ENCODE data around the gene LAT. TPM values are rescaled to one million over a fixed set of nuclear protein-coding genes. Genes with fewer than 3 reads are reported as not detected.

Gene LAT
- total RNA-seq, 1 donor from 2014 or later: 7.9 TPM

DNA sequence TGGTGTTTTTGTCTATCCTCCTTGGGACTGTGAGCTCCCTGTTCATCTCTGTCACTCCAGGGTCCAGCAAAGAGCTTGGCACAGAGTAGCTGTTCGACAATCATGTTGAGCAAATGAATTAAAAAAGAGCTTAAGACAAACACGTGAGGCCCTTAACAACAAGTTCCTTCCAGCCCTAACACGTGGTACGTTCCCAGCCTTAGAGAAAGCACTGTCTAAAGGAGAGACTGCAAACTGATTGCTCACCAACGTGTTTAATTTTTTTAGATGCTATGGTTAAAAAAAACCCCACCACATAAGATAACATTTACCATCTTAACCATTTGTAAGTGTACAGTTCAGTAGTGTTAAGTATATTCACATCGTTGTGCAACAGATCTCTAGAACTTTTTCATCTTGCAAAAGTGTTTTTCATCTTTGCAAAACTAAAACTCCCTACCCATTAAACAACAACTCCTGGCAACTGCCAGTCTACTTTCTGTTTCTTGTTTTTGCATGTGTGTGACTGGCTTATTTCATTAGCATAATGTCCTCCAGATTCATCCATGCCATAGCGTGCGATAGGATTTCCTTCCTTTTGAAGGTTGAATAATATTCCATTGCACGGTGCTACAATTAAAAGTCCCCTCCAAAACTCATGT is 28.2 kb downstream of the LAT start:
- H3K36me3 Mint-ChIP-seq: no peaks in the 10 kb centered on the region
- no peaks in the 10 kb centered on the region for H3K9me3 Mint-ChIP-seq
- H3K27me3 Mint-ChIP-seq (ENCODE audit: low read depth): peaks cover 7% of the 10 kb centered on the region
- no peaks in the 10 kb centered on the region for H3K4me1 Mint-ChIP-seq
- no peak overlapping the region for H3K4me3 Mint-ChIP-seq
- TF ChIP-seq CTCF (IDR thresholded peaks at IDR 0.05; ENCODE audit: unreplicated experiment): no peak
- no peak for DNase-seq (ENCODE audit: low spot score in 2 of 2, unreplicated experiment in 2 of 2)
- no peak overlapping the region for H3K27ac Mint-ChIP-seq

DNA sequence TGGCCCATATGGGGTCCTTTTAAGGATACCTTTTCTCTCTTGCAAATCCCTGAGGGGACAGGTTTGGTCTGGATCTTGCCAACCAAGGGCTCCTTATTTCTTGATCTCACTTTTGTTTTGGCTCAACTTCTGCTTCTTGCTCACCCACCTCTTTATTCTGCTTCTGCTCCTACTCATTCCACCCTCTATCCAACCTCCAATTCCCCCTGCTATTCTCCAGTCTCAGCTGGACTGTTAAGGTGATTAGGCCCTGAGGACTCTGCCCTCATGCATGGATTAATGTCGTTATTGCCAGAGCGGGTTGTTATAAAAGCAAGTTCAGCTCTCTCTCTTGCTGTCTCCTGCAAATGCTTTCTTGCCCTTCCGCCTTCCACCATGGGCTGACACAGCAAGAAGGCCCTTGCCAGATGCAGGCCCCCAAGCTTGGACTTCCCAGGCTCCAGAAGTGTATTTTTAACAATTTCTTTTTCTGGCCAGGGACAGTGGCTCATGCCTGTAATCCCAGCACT is 29.8 kb downstream of the LAT start:
- no peak for TF ChIP-seq CTCF (IDR thresholded peaks at IDR 0.05; ENCODE audit: unreplicated experiment)
- no peaks in the 10 kb centered on the region for H3K36me3 Mint-ChIP-seq
- H3K4me3 Mint-ChIP-seq: no peak overlapping the region
- no peak overlapping the region for H3K27ac Mint-ChIP-seq
- no peak for DNase-seq (ENCODE audit: low spot score in 2 of 2, unreplicated experiment in 2 of 2)
- no peaks in the 10 kb centered on the region for H3K4me1 Mint-ChIP-seq
- H3K27me3 Mint-ChIP-seq (ENCODE audit: low read depth): peaks cover 3% of the 10 kb centered on the region
- no peaks in the 10 kb centered on the region for H3K9me3 Mint-ChIP-seq

DNA sequence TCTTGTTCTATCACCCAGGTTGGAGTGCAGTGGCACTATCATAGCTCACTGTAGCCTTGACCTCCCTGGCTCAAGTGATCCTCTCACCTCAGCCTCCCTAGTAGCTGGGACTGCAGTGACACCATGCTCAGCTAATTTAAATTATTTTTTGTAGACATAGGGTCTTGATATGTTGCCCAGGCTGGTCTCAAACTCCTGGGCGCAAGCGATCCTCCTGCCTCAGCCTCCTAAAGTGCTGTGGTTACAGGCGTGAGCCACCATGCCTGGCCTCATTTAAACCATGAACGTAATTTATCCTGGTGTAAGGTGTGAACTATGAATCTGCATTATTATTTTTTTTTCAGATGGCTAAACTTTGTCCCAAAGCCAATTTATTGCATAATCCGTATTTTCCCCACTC is 37.3 kb downstream of the LAT start:
- Mint-ChIP-seq H3K27me3 (ENCODE audit: low read depth) (peaks cover 4% of the 10 kb centered on the region), H3K36me3 (no peaks in the 10 kb centered on the region), H3K4me1 (no peaks in the 10 kb centered on the region), H3K9me3 (no peaks in the 10 kb centered on the region), H3K27ac (no peak overlapping the region), H3K4me3 (no peak overlapping the region)
- DNase-seq (ENCODE audit: low spot score in 2 of 2, unreplicated experiment in 2 of 2): no peak
- no peak for TF ChIP-seq CTCF (IDR thresholded peaks at IDR 0.05; ENCODE audit: unreplicated experiment)

- H3K4me1 Mint-ChIP-seq: no peaks in the 10 kb centered on the region
- no peak for TF ChIP-seq CTCF (IDR thresholded peaks at IDR 0.05; ENCODE audit: unreplicated experiment)
- H3K36me3 Mint-ChIP-seq: no peaks in the 10 kb centered on the region
- no peaks in the 10 kb centered on the region for H3K9me3 Mint-ChIP-seq
- no peak overlapping the region for H3K27ac Mint-ChIP-seq
- no peak for DNase-seq (ENCODE audit: low spot score in 2 of 2, unreplicated experiment in 2 of 2)
- H3K4me3 Mint-ChIP-seq: no peak overlapping the region
- H3K27me3 Mint-ChIP-seq (ENCODE audit: low read depth): peaks cover 6% of the 10 kb centered on the region
Observed at GRCh38 chr16:29023279-29024277, 38.7 kb downstream of the LAT start.

GRCh38 chr16:29024278-29024677 is 39.4 kb downstream of the LAT start:
- Mint-ChIP-seq H3K9me3 (no peaks in the 10 kb centered on the region), H3K27ac (no peak overlapping the region), H3K27me3 (ENCODE audit: low read depth) (peaks cover 6% of the 10 kb centered on the region), H3K4me1 (no peaks in the 10 kb centered on the region), H3K36me3 (no peaks in the 10 kb centered on the region), H3K4me3 (no peak overlapping the region)
- no peak for DNase-seq (ENCODE audit: low spot score in 2 of 2, unreplicated experiment in 2 of 2)
- no peak for TF ChIP-seq CTCF (IDR thresholded peaks at IDR 0.05; ENCODE audit: unreplicated experiment)

Measured in mesothelial cell of epicardium (in vitro differentiated cells).